Activated T-helper 1 cell treated with Interleukin-2 at 50 U/mL for 16 hours (primary cell): ENCODE data around the gene FAM120B.
"Not testable (repeated sequence)": the region's sequence is repeated elsewhere in the genome, so short reads cannot be mapped to it uniquely, and the experiment has no call there.

ENCODE experiments used
- DNase-seq: peaks from one replicate; pipeline ENCODE4 v3.0.0-alpha.2; 2020; ENCODE audit warnings: low read depth

Gene FAM120B

DNA sequence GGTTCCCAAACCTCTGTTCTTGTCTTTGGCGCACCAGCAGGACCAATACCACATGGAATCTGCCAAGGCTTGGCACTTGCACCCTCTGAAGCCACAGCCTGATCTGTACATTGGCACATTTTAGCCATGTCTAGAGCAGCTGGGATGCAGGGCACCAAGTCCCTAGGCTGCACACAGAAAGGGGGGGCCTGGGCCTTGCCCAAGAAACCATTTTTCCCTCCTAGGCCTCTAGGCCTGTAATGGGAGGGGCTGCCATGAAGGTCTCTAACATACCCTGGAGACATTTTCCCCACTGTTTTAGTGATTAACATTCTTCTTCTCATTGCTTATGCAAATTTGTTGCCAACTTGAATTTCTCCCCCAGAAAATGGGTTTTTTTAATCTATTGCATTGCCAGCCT is 5.4 kb upstream of the FAM120B start:
- no peak for DNase-seq

GRCh38 chr6:170305805-170306323 is 694 bp upstream of the FAM120B start:
- no peak for DNase-seq

- no peak for DNase-seq
Measured at GRCh38 chr6:170307080-170307545, 555 bp downstream of the FAM120B start.

DNA sequence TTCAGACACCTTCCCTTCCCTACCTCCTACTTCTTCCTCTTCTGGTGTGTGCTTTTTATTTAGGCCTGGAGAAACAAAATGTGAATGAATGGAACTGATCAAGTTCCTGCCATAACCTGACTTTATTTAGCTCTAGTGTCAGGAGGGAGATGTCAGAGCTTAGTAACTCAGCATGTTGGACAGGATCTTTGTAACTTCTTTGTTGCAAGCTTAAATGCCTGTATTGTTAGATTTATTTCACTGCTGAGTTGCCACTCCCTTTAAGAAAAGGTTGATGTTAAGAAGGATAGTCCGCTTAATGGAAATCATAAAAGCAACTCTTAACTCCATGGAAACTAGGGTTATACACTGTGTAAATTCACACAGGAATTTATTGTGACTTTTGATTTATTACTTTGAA is 2.2 kb downstream of the FAM120B start:
- no peak for DNase-seq

- DNase-seq: no peak
Measured at GRCh38 chr6:170311696-170312095, 5.1 kb downstream of the FAM120B start.

GRCh38 chr6:170312876-170313275 is 6.3 kb downstream of the FAM120B start:
- DNase-seq: no peak

GRCh38 chr6:170313716-170314295 is 7.2 kb downstream of the FAM120B start:
- no peak for DNase-seq

- DNase-seq: no peak
Measured at GRCh38 chr6:170314983-170315382, 8.4 kb downstream of the FAM120B start.

- no peak for DNase-seq
Measured at GRCh38 chr6:170316071-170316470, 9.5 kb downstream of the FAM120B start.

DNA sequence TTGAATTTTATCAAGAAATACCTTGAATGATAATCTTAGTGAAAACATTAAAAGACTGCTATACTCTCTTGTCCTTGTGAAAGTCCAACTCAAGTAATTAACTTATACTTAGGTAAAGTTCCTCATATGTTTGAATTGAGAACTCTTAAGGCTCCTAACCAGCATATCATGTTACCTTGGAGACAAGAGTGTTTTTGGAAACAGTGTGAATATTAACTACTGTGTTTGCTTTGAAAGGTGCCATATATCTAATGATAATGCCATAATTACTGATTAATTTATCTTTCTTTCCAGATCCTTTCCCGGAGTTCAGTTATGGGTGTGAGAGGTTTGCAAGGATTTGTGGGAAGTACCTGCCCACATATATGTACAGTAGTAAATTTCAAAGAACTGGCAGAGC is 10.5 kb downstream of the FAM120B start:
- no peak for DNase-seq

DNA sequence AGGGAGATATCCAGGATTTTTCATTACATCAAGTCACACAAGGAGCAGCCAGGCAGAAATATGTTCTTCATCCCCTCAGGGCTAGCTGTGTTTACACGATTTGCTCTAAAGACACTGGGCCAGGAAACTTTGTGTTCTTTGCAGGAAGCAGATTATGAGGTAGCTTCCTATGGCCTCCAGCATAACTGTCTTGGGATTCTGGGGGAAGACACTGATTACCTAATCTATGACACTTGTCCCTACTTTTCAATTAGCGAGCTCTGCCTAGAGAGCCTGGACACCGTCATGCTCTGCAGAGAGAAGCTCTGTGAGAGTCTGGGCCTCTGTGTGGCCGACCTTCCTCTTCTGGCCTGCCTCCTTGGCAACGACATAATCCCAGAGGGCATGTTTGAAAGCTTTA is 11.2 kb downstream of the FAM120B start:
- no peak for DNase-seq

DNA sequence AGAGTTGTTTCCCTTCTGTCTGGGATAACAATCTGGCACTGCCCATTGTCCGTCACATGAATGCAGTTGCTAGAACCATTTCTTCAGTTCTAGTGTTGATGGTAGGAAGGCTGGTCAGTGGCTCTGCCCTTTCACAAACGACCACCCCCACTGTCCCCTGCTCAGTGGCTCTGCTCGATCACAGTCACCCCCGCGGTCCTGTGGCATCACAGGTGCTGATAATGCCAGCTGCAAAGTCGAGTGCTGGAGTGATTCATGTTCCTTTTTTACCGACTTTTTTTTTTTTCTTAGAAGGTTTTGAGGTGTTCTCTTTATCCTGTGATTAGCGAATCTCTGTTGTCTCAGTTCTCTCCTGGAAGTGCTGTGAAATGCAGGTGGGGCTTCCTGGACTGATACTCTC is 22.8 kb downstream of the FAM120B start:
- DNase-seq: no peak

GRCh38 chr6:170335199-170335598 is 28.6 kb downstream of the FAM120B start:
- DNase-seq: not testable (repeated sequence)

- no peak for DNase-seq
Measured at GRCh38 chr6:170344631-170345576, 38.3 kb downstream of the FAM120B start.

GRCh38 chr6:170345662-170346061 is 39.1 kb downstream of the FAM120B start:
- DNase-seq: no peak

DNA sequence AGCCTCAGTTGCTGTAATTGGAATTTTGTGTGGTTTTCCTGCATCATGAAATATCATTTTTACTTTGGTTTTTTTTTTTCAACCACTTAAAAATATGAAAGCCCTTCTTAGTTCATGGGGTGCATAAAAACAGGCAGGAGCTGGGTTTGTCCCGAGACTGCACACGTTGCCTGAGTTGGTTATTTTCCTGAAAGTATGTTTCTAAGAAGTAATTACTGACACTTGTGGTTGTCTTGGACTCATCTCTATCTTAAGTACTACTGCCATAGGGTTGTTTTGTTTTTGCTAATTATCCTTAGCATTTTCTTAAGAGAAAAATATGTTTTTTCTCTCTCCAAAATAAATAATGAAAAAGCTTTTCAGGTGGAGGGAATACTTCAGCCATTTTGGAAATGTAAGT is 40.1 kb downstream of the FAM120B start:
- DNase-seq: no peak

GRCh38 chr6:170347091-170347490 is 40.5 kb downstream of the FAM120B start:
- DNase-seq: no peak

- DNase-seq: no peak
Measured at GRCh38 chr6:170347975-170348374, 41.4 kb downstream of the FAM120B start.

DNA sequence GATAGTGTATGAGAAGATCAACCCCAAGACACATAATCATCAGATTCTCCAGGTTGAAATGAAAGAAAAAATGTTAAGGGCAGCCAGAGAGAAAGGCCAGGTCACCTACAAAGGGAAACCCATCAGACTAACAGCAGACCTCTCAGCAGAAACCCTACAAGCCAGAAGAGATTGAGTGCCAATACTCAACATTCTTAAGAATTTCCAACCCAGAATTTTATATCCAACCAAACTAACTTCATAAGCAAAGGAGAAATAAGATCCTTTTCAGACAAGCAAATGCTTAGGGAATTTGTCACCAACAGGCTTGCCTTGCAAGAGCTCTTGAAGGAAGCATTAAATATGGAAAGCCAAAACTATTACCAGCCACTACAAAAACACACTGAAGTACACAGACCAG is 44.9 kb downstream of the FAM120B start:
- not testable (repeated sequence) for DNase-seq

DNA sequence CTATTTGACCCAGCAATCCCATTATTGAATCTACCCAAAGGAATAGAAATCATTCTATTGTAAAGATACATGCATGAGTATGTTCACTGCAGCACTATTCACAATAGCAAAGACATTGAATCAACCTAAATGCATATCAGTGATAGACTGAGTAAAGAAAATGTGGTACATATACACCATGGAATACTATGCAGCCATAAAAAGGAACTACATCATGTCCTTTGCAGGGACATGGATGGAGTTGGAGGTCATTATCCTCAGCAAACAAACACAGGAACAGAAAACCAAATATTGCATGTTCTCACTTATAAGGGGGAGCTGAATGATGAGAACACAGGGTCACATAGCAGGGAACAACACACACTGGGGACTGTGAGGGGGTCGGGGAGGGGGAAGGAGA is 48.6 kb downstream of the FAM120B start:
- not testable (repeated sequence) for DNase-seq

- no peak for DNase-seq
Measured at GRCh38 chr6:170355661-170356060, 49.1 kb downstream of the FAM120B start.

DNA sequence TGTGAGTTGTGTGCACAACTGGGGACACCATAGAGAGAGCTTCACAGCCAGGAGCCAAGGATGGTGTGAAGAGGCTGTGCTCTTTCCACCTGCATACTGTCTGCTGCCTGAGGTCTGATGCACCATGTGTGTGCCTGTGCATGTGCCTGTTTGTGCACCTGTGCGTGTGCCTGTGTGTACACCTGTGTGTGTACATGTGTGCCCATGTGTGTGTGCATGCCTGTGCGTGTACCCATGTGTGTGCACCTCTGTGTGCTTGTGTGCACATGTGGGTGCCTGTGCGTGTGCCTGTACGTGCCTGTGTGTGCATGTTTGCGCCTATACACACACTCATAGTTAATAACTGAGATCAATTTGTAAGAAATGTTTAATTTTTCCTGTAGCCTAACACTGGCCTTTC is 51.3 kb downstream of the FAM120B start:
- DNase-seq: no peak

DNA sequence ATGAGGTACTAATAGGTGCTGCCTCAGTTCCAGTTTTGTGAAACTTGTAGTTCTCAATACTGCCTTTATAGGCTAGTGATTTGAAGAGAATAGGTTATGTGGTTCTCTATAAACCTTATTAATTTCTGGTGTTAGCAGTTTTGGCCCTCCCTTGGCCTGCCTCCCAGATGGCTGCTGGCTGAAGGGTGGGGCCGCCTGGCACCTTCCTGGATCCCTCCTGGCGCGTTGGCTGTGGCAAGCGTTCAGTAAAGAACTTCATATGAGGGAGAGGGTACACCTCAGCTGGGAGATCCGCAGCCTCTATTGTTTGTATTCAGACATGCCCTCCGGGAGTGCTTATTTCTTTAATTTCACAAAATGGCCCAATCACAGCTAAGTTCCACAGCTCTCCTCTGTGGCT is 51.9 kb downstream of the FAM120B start:
- no peak for DNase-seq
